Motor neuron (in vitro differentiated cells): ENCODE data around the gene CLEC16A. TPM values are rescaled to one million over a fixed set of nuclear protein-coding genes. Genes with fewer than 3 reads are reported as not detected.

Experiments used
- ATAC-seq, 8 experiments: fragments of 200-7000 bp; cut with Tn5 transposase; replicated peaks in 6 of 8; 2 replicates each; pipeline ENCODE4 v1.8.0; 2021; ENCODE audit warnings: mild to moderate bottlenecking in 8 of 8, moderate library complexity in 8 of 8
- H3K27ac ChIP-seq, 2 donors: fragments of 250-450 bp; sonication (Bioruptor Pico); 2 replicates each; pipeline ENCODE4 v1.9.0; 2021; ENCODE audit warnings: antibody characterized with exemption in 2 of 2, mild to moderate bottlenecking in 2 of 2, moderate library complexity in 1 of 2
- H3K4me1 ChIP-seq, 2 donors: fragments of 250-450 bp; sonication (Bioruptor Pico); replicated peaks in 1 of 2; 2 replicates each; pipeline ENCODE4 v1.6.1; 2021; ENCODE audit warnings: antibody characterized with exemption in 2 of 2, mild to moderate bottlenecking in 2 of 2, moderate library complexity in 1 of 2
- H3K4me3 ChIP-seq, 5 donors: fragments of 250-450 bp; sonication (Bioruptor Pico); 2 replicates each; pipeline ENCODE4 v1.9.0; 2021; ENCODE audit warnings: antibody characterized with exemption in 5 of 5, mild to moderate bottlenecking in 5 of 5, moderate library complexity in 4 of 5
- WGBS, 10 experiments: fragments of 450-650 bp; shearing (Covaris generic); methylation state at CpG; one replicate each; pipeline ENCODE4 v1.0.0; 2022; 5-methylcytosine and 5-hydroxymethylcytosine counted together
- in situ Hi-C, 9 experiments: fragments of 400-800 bp; cut with MboI; loops; one replicate each; pipeline ENCODE4 v1.15.0; 2021; ENCODE audit warnings: low sequenced_read_pairs in 9 of 9, low pct_unique_long_range_greater_than_20kb in 2 of 9; ENCODE audit not compliant: unreplicated experiment in 9 of 9
- total RNA-seq, 8 experiments: library from RNA; unstranded; fragments of 300-600 nt; gene quantifications; 2 replicates each; pipeline versions ENCODE4 v1.2.3 to v1.2.4, GENCODE V29; 2022

CLEC16A gene
- total RNA-seq, 8 experiments from 2014 or later: 13.4 to 75.0 (median 17.2) TPM

GRCh38 chr16:11036868-11037410 lies 92.6 kb downstream of the CLEC16A start:
- Histone ChIP-seq H3K27ac (no peak overlapping the region), H3K4me3 (no peak overlapping the region), H3K4me1 (peaks cover 2 to 10% of the 10 kb centered on the region in 2 donors)
- 80 to 100% (median 95%) methylated on average over 1 to 7 of the region's 8 CpGs; no CpG with 5 or more reads in 3 of the 10 experiments for WGBS, 10 experiments
- ATAC-seq: no peak
- in situ Hi-C loops: no loop called here

GRCh38 chr16:11038305-11038704 lies 93.9 kb downstream of the CLEC16A start:
- 70 to 100% (median 100%) methylated on average over 1 to 4 of the region's 4 CpGs; no CpG with 5 or more reads in 1 of the 10 experiments for WGBS, 10 experiments
- in situ Hi-C loops: no loop called here
- Histone ChIP-seq H3K27ac (no peak overlapping the region), H3K4me1 (peaks cover 2% of the 10 kb centered on the region in 2 donors), H3K4me3 (no peak overlapping the region)
- ATAC-seq: no peak

- no peak overlapping the region for H3K27ac ChIP-seq
- H3K4me1 ChIP-seq: peaks cover 2% of the 10 kb centered on the region in 2 donors
- 78 to 100% (median 91%) methylated on average over 1 to 4 of the region's 5 CpGs; no CpG with 5 or more reads in 2 of the 10 experiments for WGBS, 10 experiments
- in situ Hi-C loops: no loop called here
- no peak overlapping the region for H3K4me3 ChIP-seq
- no peak for ATAC-seq
These were observed 94.4 kb downstream of the CLEC16A start for GRCh38 chr16:11038777-11039176.

GRCh38 chr16:11039726-11040125 lies 95.4 kb downstream of the CLEC16A start:
- in situ Hi-C loops: no loop called here
- Histone ChIP-seq H3K27ac (no peak overlapping the region), H3K4me1 (peaks cover 2% of the 10 kb centered on the region in 2 donors), H3K4me3 (no peak overlapping the region)
- no peak for ATAC-seq
- 96 to 100% (median 100%) methylated on average over 2 to 7 of the region's 8 CpGs; no CpG with 5 or more reads in 5 of the 10 experiments for WGBS, 10 experiments

DNA sequence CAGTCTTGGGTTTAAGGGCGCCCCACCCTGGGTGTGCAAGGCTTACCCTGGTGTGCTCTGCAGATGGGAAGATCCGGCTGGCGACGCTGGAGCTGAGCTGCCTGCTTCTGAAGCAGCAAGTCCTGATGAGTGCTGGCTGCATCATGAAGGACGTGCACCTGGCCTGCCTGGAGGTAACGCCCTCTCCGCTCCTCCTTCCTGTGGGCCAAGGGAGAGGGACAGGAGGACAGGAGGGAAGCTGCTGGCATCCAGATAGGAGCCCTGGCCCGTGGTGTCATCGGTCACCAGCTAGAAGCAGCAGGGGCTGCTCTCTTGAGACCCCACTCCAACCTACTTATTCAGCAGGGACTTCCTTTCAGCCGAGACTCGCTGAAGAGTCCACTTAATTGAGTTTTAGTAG lies 97.8 kb downstream of the CLEC16A start:
- ATAC-seq: peak in 1 of 8 experiments; percentile 51
- Histone ChIP-seq H3K4me1 (peaks cover 13 to 16% of the 10 kb centered on the region in 2 donors), H3K27ac (no peak overlapping the region), H3K4me3 (no peak overlapping the region)
- in situ Hi-C loops: no loop called here
- WGBS, 10 experiments: 15 to 100% (median 96%) methylated on average over 1 to 6 of the region's 11 CpGs

GRCh38 chr16:11045441-11045840 lies 101.1 kb downstream of the CLEC16A start:
- WGBS, 10 experiments: 60 to 100% (median 92%) methylated on average over 1 to 4 of the region's 5 CpGs; no CpG with 5 or more reads in 1 of the 10 experiments
- peaks cover 13 to 16% of the 10 kb centered on the region in 2 donors for H3K4me1 ChIP-seq
- ATAC-seq: no peak

DNA sequence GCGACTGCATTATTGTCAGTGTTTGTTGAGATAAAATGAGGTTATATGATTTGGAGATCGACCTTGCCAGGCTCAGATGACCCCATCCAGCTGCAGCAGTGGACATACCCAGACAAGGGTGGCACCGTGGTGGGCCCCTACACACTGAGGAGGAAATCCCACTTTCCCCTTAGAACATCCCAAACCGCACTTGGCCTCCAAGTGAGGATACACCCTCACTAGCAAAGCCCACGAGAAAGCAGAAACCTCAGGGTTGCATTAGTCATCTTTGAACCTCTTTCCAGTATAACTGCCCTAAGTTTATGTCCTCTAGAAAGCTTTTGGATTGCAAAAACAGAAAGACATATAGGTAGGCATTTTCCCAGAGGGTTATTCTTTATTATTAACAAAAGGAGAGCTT lies 101.5 kb downstream of the CLEC16A start:
- ATAC-seq: peak in 2 of 8 experiments; percentile 13 to 18
- 80 to 100% (median 87%) methylated on average over 1 to 5 of the region's 5 CpGs; no CpG with 5 or more reads in 3 of the 10 experiments for WGBS, 10 experiments
- Histone ChIP-seq H3K4me1 (peaks cover 13 to 16% of the 10 kb centered on the region in 2 donors), H3K4me3 (no peak overlapping the region), H3K27ac (no peak overlapping the region)
- in situ Hi-C loops: no loop called here

More at GRCh38 chr16:11045441-11045840, 101.1 kb downstream of the CLEC16A start:
- no peak overlapping the region for H3K27ac ChIP-seq
- H3K4me3 ChIP-seq: no peak overlapping the region
- in situ Hi-C loops: no loop called here

DNA sequence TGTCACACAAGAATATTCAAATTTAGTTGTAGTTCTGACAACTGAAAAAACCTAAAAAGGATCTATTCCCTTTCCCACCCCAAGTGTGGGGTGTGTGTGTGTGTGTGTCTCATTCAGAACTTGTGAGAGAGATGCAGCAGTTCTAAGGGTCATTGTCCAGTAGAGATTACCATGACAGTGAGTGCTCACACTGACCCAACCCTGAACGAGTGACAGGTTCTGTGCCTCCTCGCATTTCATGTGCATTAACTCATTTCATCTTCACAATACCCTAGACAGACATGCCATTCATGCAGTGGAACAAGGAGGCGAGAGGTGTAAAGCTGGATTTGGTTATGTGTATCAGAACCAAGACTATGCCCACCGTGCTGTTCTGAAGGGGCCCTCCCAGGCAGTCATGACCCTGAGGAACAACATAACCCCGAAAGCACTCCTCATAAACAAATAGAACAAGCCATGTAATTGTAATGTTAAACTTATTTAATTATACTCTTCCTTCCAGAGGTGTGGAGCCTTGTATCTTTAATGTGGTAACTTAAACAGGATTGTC lies 102.1 kb downstream of the CLEC16A start:
- no peak overlapping the region for H3K4me3 ChIP-seq
- 0 to 21% (median 10%) methylated on average over 1 to 3 of the region's 5 CpGs; no CpG with 5 or more reads in 4 of the 10 experiments for WGBS, 10 experiments
- no peak overlapping the region for H3K27ac ChIP-seq
- peaks cover 13 to 16% of the 10 kb centered on the region in 2 donors for H3K4me1 ChIP-seq
- in situ Hi-C loops: no loop called here
- peak; percentile 39 to 84 (median 72) for ATAC-seq

DNA sequence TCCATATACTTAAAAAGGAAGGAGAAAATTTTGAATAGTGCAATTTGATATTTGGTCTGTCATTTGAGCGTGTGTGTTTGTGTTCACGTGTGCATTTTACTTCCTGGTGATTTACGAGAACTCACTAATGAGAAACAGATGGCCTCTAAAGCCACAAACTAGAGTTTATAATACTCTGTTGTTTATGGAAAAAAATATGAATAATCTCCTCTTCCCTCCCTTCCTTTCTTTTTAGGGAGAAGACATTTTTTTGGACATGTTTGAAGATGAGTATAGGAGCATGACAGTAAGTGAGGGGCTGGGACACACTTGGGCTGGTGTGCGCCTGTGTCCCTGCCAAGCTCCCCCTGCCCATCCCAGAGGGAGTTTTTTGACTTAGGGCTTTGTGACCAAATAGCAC lies 102.7 kb downstream of the CLEC16A start:
- ATAC-seq: peak in 3 of 8 experiments; percentile 58 to 78 (median 71)
- in situ Hi-C loops: no loop called here
- WGBS, 10 experiments: 0 to 85% (median 42%) methylated on average over 2 to 4 of the region's 4 CpGs; no CpG with 5 or more reads in 1 of the 10 experiments

DNA sequence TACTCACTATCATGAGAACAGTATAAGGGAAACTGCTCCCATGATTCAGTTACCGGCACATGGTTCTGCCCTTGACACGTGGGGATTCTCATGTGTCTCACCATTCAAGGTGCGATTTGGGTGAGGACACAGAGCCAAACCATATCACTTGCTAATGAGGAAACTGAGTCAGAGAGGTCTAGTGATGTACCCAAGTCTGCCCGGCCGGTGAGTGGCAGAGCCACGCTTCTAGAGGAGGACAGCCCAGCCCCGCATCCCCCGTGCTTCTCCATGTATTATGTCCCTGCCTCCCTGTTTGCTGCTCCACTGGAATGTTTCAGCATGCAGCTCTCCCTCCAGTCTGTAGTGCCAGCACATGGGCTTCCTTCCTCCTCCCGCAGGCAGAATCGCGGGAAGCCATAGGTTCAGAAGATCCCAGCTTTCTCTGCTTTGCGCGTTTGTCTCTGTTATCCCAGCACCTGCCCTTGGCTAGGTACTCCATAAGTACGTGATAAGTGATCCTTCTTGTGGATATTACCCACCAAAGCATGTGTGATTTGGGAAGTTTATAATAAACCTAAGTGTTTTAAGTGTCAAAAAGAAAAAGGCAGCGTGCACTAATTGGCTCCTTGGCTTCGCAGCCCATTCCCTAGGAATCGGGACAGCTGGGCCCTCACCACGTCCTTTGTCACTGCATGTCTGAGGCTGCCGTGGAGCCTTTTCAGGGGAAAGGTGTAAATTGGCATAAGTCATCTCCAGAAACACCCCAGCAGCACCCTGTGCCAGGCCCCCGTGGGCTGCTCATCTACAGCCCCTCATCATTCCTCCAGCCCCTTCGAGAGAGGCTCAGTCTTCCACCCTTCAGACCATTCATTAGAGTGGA lies 103.8 kb downstream of the CLEC16A start:
- Histone ChIP-seq H3K4me1 (peaks cover 13 to 16% of the 10 kb centered on the region in 2 donors), H3K27ac (no peak overlapping the region), H3K4me3 (no peak overlapping the region)
- ATAC-seq: no peak
- in situ Hi-C loops: no loop called here
- WGBS, 10 experiments: 87 to 100% (median 95%) methylated on average over 2 to 14 of the region's 21 CpGs

More for the DNA sequence above, 102.7 kb downstream of the CLEC16A start:
- Histone ChIP-seq H3K4me3 (no peak overlapping the region), H3K4me1 (peaks cover 13 to 16% of the 10 kb centered on the region in 2 donors), H3K27ac (no peak overlapping the region)

DNA sequence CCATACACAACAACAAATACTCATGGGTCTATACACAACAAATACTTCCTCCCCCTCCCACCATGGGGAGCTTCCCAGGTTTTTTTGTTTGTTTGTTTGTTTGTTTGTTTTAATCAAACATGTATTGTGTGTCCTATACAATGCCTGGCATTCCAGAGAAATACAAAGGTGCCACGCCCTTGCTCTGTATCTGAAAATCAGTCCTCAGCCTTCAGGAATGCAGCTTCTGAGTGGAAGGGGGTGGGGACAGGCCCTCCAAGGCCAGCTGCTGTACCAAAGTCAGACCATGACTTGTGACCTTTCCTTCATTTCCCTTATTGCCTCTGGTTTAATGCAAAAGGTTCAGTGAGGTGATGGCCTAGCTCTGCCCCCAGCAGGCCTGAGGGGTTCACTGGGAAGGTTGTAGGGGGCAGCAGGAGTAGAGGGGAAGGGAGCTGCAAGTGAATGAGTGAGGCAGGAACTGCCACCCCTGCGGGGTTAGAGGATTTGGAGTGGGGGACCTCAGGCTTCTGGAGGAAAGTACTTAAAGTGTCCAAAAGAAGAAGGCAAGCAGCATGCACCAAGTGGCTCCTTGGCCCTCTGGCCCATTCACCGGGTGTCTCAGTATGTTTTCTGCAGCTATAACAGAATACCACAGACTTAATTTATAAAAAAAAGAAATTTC lies 105.2 kb downstream of the CLEC16A start:
- in situ Hi-C loops: no loop called here
- peak in 2 of 8 experiments; percentile 15 to 42 for ATAC-seq
- no peak overlapping the region for H3K4me3 ChIP-seq
- no peak overlapping the region for H3K27ac ChIP-seq
- H3K4me1 ChIP-seq: peaks cover 13 to 23% of the 10 kb centered on the region in 2 donors
- WGBS, 10 experiments: 0 to 100% (median 88%) methylated on average over 1 to 2 of the region's 3 CpGs; no CpG with 5 or more reads in 2 of the 10 experiments

GRCh38 chr16:11050536-11050935 lies 106.2 kb downstream of the CLEC16A start:
- H3K27ac ChIP-seq: no peak overlapping the region
- 90 to 100% (median 96%) methylated on average over 1 to 6 of the region's 7 CpGs; no CpG with 5 or more reads in 6 of the 10 experiments for WGBS, 10 experiments

More at GRCh38 chr16:11050536-11050935, 106.2 kb downstream of the CLEC16A start:
- in situ Hi-C loops: no loop called here
- Histone ChIP-seq H3K4me1 (peaks cover 13 to 23% of the 10 kb centered on the region in 2 donors), H3K4me3 (no peak overlapping the region)
- ATAC-seq: no peak
